HEK293 (cell line): Measurements from ENCODE around the gene DDX17.

Experiments
- BCL11B ChIP-seq: fragments of 450-650 bp; formaldehyde crosslinking; IDR thresholded peaks from 2 replicates; pipeline ENCODE4 v1.5.1; 2016; ENCODE audit warnings: low read depth, missing biosample characterization, missing genetic modification characterization
- CTCF ChIP-seq: fragments of 450-650 bp; formaldehyde crosslinking; IDR thresholded peaks from 2 replicates; pipeline ENCODE4 v1.5.1; 2016; ENCODE audit warnings: missing biosample characterization, missing genetic modification characterization
- ZNF366 ChIP-seq: fragments of 450-650 bp; formaldehyde crosslinking; conservative IDR thresholded peaks from 2 replicates; pipeline ENCODE4 v1.5.1; 2016; ENCODE audit warnings: missing biosample characterization, missing genetic modification characterization

GRCh38 chr22:38441620-38442287 is 64.4 kb downstream of the DDX17 start:
- TF ChIP-seq CTCF (tag by site-specific recombination) (no peak), ZNF366 (tag by site-specific recombination) (no peak), BCL11B (tag by site-specific recombination) (no peak)
